ENCODE measurements around the gene COPS3. TPM values are rescaled to one million over a fixed set of nuclear protein-coding genes. Genes with fewer than 3 reads are reported as not detected.

The COPS3 gene
- 134 to 153 TPM (median 141 TPM) in 5 replicates for total RNA-seq (2022; extraction: Qiagen RNA extraction)

DNA sequence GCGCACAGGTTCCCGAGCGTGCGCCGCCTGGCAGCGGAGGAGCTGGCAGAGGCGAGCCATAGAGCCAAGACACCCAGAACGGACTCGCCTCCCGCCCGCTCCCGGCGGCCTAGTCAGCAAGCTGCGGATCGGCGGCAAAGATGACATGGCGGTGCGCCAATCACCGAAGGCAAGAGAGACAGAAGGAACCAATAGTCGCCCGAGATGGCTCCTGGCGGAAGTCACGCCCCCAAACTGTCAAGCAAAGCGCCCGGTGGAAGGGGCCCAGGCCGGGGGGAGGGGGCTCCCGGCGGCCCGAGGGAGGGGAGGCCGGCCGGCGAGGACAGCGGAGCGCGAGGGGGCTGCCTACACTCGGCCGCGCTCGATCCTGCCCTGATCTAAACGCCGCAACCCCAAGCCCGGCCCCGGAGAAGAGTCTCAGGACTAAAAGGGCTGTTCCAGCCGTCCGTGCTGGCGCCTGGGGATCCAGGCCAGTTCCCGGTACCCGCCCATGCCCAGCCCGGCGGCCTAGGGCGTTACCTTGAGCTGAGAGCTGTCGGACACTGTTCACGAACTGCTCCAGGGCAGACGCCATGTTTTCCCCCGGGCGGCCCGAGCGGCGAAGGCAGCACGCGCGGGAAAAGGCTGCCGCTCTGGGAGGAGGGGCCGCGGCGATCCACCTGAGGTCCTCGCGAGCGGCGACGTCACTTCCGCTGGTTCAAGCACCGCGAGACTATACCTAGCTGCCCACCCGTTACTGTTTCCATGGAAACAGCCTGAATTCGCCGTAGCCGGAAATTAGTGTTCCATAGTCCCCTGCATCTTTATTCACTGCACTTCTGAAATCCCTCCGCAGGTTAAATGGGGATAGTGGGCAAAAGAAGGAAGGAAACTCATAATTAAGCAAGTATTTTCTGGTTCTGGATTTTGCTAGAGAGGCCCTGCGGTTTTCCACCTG, at the start of gene COPS3:
COPS3 (minus strand) TSS at position 634 of the 937 bp plus-strand sequence; CDS start at position 574, 60 bp downstream.

DNA sequence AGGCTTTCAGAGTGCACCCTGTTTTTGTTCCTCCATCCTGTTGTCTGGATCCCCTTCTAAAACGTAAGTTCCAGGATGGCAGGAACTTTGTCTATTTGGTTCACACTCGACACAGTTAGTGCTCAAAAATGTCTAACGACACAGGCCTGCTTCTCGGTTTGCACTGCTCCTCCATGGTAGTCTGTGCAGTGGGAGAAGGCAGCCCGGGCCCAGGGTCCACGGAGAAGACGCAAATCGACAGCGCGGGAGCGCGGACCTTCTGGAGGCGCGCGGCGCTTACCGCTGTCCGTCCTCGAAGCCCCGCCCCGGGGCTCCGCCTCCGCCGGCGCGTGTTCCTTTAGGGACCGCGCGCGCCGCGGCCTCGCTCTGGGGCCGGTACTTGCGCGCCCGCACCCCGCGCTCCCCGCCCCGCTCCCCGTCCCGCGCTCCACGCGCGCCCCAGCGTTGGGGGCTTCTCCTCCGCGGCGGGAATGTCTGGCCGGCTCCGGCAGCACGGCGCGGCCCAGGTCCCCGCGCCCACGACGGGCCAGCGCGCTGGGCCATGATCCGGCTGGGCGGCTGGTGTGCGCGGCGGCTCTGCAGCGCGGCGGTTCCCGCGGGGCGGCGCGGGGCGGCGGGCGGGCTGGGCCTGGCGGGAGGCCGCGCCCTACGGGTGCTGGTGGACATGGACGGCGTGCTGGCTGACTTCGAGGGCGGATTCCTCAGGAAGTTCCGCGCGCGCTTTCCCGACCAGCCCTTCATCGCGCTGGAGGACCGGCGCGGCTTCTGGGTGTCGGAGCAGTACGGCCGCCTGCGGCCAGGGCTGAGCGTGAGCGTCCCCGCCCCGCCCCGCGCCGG, 22.2 kb upstream of the COPS3 start, which contains the start of gene NT5M:
NT5M (plus strand) TSS at position 364 of the 837 bp plus-strand sequence; CDS start at position 542, 178 bp downstream.

GRCh38 chr17:17237026-17237799, 43.8 kb downstream of the COPS3 start, which contains the start of gene FLCN:
Gene FLCN (minus strand): TSS chr17:17237168. CDS start chr17:17228137, 9,031 bp downstream.

DNA sequence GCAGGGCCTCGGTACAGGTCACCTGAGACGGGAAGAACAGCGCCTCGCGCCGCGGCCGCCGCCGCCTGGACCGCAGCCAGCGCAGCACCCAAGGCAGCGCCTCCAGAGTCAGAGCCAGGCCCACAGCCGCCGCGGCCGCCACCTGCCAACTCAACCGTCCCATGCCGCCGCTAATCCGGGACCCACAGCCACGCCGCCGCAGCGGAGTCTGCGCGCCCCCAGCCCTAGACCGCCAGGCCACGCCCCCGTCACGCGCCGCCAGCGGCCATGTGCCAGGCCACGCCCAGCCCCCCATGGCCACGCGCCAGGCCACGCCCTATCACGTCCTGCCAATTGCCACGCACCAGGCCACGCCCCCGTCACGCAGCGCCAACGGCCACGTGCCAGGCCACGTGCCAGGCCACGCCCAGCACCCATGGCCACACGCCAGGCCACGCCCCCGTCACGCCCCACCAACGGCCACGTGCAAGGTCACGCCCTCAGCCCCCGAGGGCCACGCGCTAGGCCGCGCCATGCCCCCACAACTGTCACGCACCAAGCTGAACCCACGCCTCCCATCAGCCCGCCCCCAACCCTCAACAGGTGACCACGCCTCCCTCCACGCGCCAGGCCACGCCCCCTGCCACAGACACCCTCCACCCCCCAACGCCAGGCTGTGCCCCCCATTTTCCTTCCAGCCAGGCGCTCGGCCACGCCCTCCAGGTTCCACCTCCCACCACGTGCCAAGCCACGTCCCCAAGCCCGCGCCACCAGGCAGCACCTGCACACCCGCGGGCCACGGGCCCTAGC, 74.7 kb downstream of the COPS3 start, which contains the start of gene PLD6:
PLD6 (minus strand) TSS at position 210 of the 789 bp plus-strand sequence; CDS start at position 163, 47 bp downstream.

Other genes with a start within 250 kb of the COPS3 start
- gene MPRIP, start 238.8 kb downstream of the COPS3 start, total RNA-seq (2022; extraction: Qiagen RNA extraction) = 229 to 363 TPM (median 316 TPM) in 5 replicates
- gene PLD6, start 74.9 kb downstream of the COPS3 start, total RNA-seq (2022; extraction: Qiagen RNA extraction) = 5.0 to 6.7 TPM (median 5.8 TPM) in 5 replicates
- 29.8 to 41.7 TPM (median 30.3 TPM) in 5 replicates for gene FLCN, start 44.1 kb downstream of the COPS3 start, total RNA-seq (2022; extraction: Qiagen RNA extraction)
- gene NT5M, start 22.1 kb upstream of the COPS3 start, total RNA-seq (2022; extraction: Qiagen RNA extraction) = 7.9 to 12.1 TPM (median 9.6 TPM) in 5 replicates
- gene MED9, start 195.8 kb upstream of the COPS3 start, total RNA-seq (2022; extraction: Qiagen RNA extraction) = 19.2 to 21.0 TPM (median 20.1 TPM) in 5 replicates
- gene RASD1, start 215.1 kb upstream of the COPS3 start, total RNA-seq (2022; extraction: Qiagen RNA extraction) = 4.4 to 5.8 TPM (median 4.9 TPM) in 5 replicates

Data from A549 treated with AZD2906 at 1 μM for 4 hours (cell line).